ENCODE data around the gene ANKRD63. TPM values are rescaled to one million over a fixed set of nuclear protein-coding genes. Genes with fewer than 3 reads are reported as not detected.

The ANKRD63 gene
- total RNA-seq, 1 experiment from 2014 or later = 2.5 TPM

- no TSS peak for BruUV-seq (replicated peaks)
- intact Hi-C loops (cut with micrococcal nuclease; ENCODE audit: unreplicated experiment) = no loop called here
- no peak overlapping the region for H3K4me3 ChIP-seq (ENCODE audit: low read depth, low read length, poor library complexity, severe bottlenecking)
- DNase-seq (ENCODE audit: low spot score) = no peak
- no peaks in the 10 kb centered on the region for H3K4me1 ChIP-seq (ENCODE audit: insufficient read depth, low read length, poor library complexity, severe bottlenecking)
- H3K9me3 ChIP-seq (ENCODE audit: low read depth, low read length, poor library complexity, severe bottlenecking) = no peaks in the 10 kb centered on the region
- CTCF ChIA-PET = no interaction called here
- TF ChIP-seq, protein P1, sequence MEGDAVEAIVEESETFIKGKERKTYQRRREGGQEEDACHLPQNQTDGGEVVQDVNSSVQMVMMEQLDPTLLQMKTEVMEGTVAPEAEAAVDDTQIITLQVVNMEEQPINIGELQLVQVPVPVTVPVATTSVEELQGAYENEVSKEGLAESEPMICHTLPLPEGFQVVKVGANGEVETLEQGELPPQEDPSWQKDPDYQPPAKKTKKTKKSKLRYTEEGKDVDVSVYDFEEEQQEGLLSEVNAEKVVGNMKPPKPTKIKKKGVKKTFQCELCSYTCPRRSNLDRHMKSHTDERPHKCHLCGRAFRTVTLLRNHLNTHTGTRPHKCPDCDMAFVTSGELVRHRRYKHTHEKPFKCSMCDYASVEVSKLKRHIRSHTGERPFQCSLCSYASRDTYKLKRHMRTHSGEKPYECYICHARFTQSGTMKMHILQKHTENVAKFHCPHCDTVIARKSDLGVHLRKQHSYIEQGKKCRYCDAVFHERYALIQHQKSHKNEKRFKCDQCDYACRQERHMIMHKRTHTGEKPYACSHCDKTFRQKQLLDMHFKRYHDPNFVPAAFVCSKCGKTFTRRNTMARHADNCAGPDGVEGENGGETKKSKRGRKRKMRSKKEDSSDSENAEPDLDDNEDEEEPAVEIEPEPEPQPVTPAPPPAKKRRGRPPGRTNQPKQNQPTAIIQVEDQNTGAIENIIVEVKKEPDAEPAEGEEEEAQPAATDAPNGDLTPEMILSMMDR (conservative IDR thresholded peaks at IDR 0.05; ENCODE audit: low read depth, low read length) = no peak
- no peak for TF ChIP-seq EZH2 (IDR thresholded peaks at IDR 0.05; ENCODE audit: borderline replicate concordance, low read depth, low read length, poor library complexity, severe bottlenecking)
- POLR2A ChIA-PET (ENCODE audit: low non-redundant PET) = no interaction called here
- H3K27ac ChIP-seq (ENCODE audit: low read depth, low read length, poor library complexity, severe bottlenecking) = no peak overlapping the region
- no peaks in the 10 kb centered on the region for H3K36me3 ChIP-seq (ENCODE audit: insufficient read depth, low read length, poor library complexity, severe bottlenecking)
- H3K27me3 ChIP-seq (replicated peaks; ENCODE audit: insufficient read depth, low read depth, low read length, poor library complexity) = no peaks in the 10 kb centered on the region
These were observed 37.8 kb downstream of the ANKRD63 start for GRCh38 chr15:40244961-40245523.

GRCh38 chr15:40243126-40243810 is 39.6 kb downstream of the ANKRD63 start:
- CTCF ChIA-PET = interaction anchor here (0.9 kb wide), 1 partner anchor 31 kb away, joined by 4 read pairs; no protein-coding TSS in a partner anchor
- no TSS peak for BruUV-seq (replicated peaks)
- H3K4me1 ChIP-seq (ENCODE audit: insufficient read depth, low read length, poor library complexity, severe bottlenecking) = peaks cover 9% of the 10 kb centered on the region
- POLR2A ChIA-PET (ENCODE audit: low non-redundant PET) = no interaction called here
- no peak overlapping the region for H3K27ac ChIP-seq (ENCODE audit: low read depth, low read length, poor library complexity, severe bottlenecking)
- no peak for DNase-seq (ENCODE audit: low spot score)
- TF ChIP-seq, protein P1 (conservative IDR thresholded peaks at IDR 0.05; ENCODE audit: low read depth, low read length) = no peak
- no peak for TF ChIP-seq EZH2 (IDR thresholded peaks at IDR 0.05; ENCODE audit: borderline replicate concordance, low read depth, low read length, poor library complexity, severe bottlenecking)
- H3K27me3 ChIP-seq (replicated peaks; ENCODE audit: insufficient read depth, low read depth, low read length, poor library complexity) = no peaks in the 10 kb centered on the region
- intact Hi-C loops (cut with micrococcal nuclease; ENCODE audit: unreplicated experiment) = no loop called here
- no peaks in the 10 kb centered on the region for H3K36me3 ChIP-seq (ENCODE audit: insufficient read depth, low read length, poor library complexity, severe bottlenecking)
- no peak overlapping the region for H3K4me3 ChIP-seq (ENCODE audit: low read depth, low read length, poor library complexity, severe bottlenecking)
- no peaks in the 10 kb centered on the region for H3K9me3 ChIP-seq (ENCODE audit: low read depth, low read length, poor library complexity, severe bottlenecking)

GRCh38 chr15:40242601-40243000 is 40.3 kb downstream of the ANKRD63 start:
- ChIA-PET POLR2A (ENCODE audit: low non-redundant PET) (no interaction called here), CTCF (interaction anchor here (0.9 kb wide), 1 partner anchor 32 kb away, joined by 4 read pairs; no protein-coding TSS in a partner anchor)
- BruUV-seq (replicated peaks) = no TSS peak
- TF ChIP-seq, protein P1 (conservative IDR thresholded peaks at IDR 0.05; ENCODE audit: low read depth, low read length) = no peak
- no peak for TF ChIP-seq EZH2 (IDR thresholded peaks at IDR 0.05; ENCODE audit: borderline replicate concordance, low read depth, low read length, poor library complexity, severe bottlenecking)
- no peaks in the 10 kb centered on the region for H3K9me3 ChIP-seq (ENCODE audit: low read depth, low read length, poor library complexity, severe bottlenecking)
- no peak for DNase-seq (ENCODE audit: low spot score)
- H3K4me3 ChIP-seq (ENCODE audit: low read depth, low read length, poor library complexity, severe bottlenecking) = no peak overlapping the region
- no peaks in the 10 kb centered on the region for H3K36me3 ChIP-seq (ENCODE audit: insufficient read depth, low read length, poor library complexity, severe bottlenecking)
- intact Hi-C loops (cut with micrococcal nuclease; ENCODE audit: unreplicated experiment) = no loop called here
- H3K27me3 ChIP-seq (replicated peaks; ENCODE audit: insufficient read depth, low read depth, low read length, poor library complexity) = no peaks in the 10 kb centered on the region
- no peak overlapping the region for H3K27ac ChIP-seq (ENCODE audit: low read depth, low read length, poor library complexity, severe bottlenecking)
- peaks cover 9% of the 10 kb centered on the region for H3K4me1 ChIP-seq (ENCODE audit: insufficient read depth, low read length, poor library complexity, severe bottlenecking)

Data from A673 (cell line).